Femur (tissue), 1 donor: ENCODE results near the gene MC3R.

Source experiments
- DNase-seq: peaks from one replicate; pipeline ENCODE4 v3.0.0-alpha.2; 2017

The MC3R gene

GRCh38 chr20:56257604-56258003, 9.1 kb downstream of the MC3R start:
- DNase-seq, result no peak

GRCh38 chr20:56259948-56260347, 11.4 kb downstream of the MC3R start:
- DNase-seq, result no peak

GRCh38 chr20:56268536-56268935, 20.0 kb downstream of the MC3R start:
- DNase-seq, result no peak

GRCh38 chr20:56271974-56272373, 23.4 kb downstream of the MC3R start:
- no peak for DNase-seq

GRCh38 chr20:56273491-56273890, 25.0 kb downstream of the MC3R start:
- no peak for DNase-seq

GRCh38 chr20:56274156-56274555, 25.6 kb downstream of the MC3R start:
- no peak for DNase-seq

- no peak for DNase-seq
Measured at GRCh38 chr20:56278196-56278595, 29.7 kb downstream of the MC3R start.

- no peak for DNase-seq
Measured at GRCh38 chr20:56285496-56285895, 37.0 kb downstream of the MC3R start.

- no peak for DNase-seq
Measured at GRCh38 chr20:56289652-56290051, 41.1 kb downstream of the MC3R start.

GRCh38 chr20:56299362-56299761, 50.8 kb downstream of the MC3R start:
- DNase-seq, result no peak
